Right lobe of liver (tissue), 4 donors: ENCODE results near the gene SLC38A8.

ENCODE experiments used
- CTCF ChIP-seq, 4 donors: fragments of 200-600 bp in 3 of 4; fragments of 450-650 bp in 1 of 4; IDR thresholded peaks; one replicate each; pipeline versions ENCODE4 v1.5.1 to v1.8.0; 2016 to 2022; ENCODE audit warnings: antibody characterized with exemption in 4 of 4, mild to moderate bottlenecking in 2 of 4
- POLR2A ChIP-seq: fragments of 450-650 bp; IDR thresholded peaks from one replicate; pipeline ENCODE4 v1.6.1; 2017; ENCODE audit warnings: antibody characterized with exemption, mild to moderate bottlenecking
- donor health status: DM: no; HTN: no; CAD: no.
- donor health status: DM: no; HTN: no; CAD: no.
- donor health status: DM: no; HTN: yes; CAD: no.

GRCh38 chr16:83978401-83978904 is 64.1 kb downstream of the SLC38A8 start:
- TF ChIP-seq CTCF (IDR thresholded peaks at IDR 0.05) (no peak), POLR2A (no peak)
